Nephron (organoid): ENCODE results near the gene SIRT2.

Experiments used
- H3K27ac Mint-ChIP-seq, 3 experiments: 2 replicates each; pipeline ENCODE4 v1.8.0; 2020; ENCODE audit warnings: mixed read lengths in 3 of 3, mild to moderate bottlenecking in 2 of 3, moderate library complexity in 1 of 3
- H3K27me3 Mint-ChIP-seq: 2 replicates; pipeline ENCODE4 v1.8.0; 2021; ENCODE audit warnings: low read depth, mild to moderate bottlenecking, moderate library complexity, mixed read lengths
- H3K36me3 Mint-ChIP-seq: 2 replicates; pipeline ENCODE4 v1.8.0; 2020; ENCODE audit warnings: low read depth, mixed read lengths
- H3K4me1 Mint-ChIP-seq: 2 replicates; pipeline ENCODE4 v1.8.0; 2020; ENCODE audit warnings: mixed read lengths
- H3K4me3 Mint-ChIP-seq, 3 experiments: 2 replicates each; pipeline ENCODE4 v1.8.0; 2020; ENCODE audit warnings: mild to moderate bottlenecking in 3 of 3, mixed read lengths in 3 of 3, moderate library complexity in 2 of 3
- H3K9me3 Mint-ChIP-seq: 2 replicates; pipeline ENCODE4 v1.8.0; 2020; ENCODE audit warnings: mixed read lengths
- TF ChIP-seq, protein P1 (sequence below), 3 experiments: fragments of 200-600 bp; sonication (generic); IDR thresholded peaks; one replicate each; pipeline ENCODE4 v1.5.0; 2021; ENCODE audit warnings: antibody characterized with exemption in 3 of 3; ENCODE audit not compliant: unreplicated experiment in 3 of 3

The SIRT2 gene

DNA sequence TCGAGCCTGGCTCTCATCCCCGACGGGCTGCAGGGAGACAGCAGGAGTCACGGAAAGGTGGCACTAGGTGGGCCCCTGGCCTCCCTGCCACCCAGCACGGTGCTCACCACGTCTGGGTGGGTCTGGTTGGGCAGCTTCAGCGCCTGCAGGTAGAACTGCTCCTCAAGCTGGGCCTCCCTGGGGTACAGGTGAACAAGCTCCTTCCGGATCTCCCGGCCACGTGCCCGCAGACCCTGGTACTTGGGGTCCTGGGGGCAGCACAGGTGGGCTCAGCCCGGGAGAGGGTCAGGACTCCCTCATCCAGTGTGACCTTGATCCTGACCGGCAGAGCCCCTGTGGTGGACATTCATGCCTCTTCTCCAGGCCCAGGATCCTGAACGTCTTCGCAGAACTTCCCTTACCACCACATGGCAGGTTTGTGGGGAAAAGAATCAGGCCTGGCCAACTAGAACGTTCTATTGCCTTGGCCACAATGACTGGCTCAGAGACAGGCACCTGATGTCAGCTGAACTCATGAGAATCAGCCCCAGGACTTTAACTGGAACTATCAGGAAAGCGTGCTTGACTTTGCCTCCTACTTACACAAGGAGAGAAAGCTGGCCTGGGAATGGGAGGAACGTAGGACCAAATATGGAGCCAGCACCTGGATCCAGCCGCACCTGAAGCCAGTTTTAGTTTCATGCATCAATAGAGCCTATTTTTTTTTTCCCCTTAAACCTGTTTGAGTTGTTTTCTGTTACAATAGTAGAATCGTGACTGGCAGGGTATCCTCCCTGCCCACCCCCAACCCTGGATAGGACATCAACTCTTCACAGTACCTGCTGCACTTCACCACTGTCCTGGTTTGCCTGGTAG, 22.2 kb upstream of the SIRT2 start:
- no peaks in the 10 kb centered on the region for H3K27me3 Mint-ChIP-seq
- H3K27ac Mint-ChIP-seq: no peak overlapping the region
- TF ChIP-seq, protein P1, sequence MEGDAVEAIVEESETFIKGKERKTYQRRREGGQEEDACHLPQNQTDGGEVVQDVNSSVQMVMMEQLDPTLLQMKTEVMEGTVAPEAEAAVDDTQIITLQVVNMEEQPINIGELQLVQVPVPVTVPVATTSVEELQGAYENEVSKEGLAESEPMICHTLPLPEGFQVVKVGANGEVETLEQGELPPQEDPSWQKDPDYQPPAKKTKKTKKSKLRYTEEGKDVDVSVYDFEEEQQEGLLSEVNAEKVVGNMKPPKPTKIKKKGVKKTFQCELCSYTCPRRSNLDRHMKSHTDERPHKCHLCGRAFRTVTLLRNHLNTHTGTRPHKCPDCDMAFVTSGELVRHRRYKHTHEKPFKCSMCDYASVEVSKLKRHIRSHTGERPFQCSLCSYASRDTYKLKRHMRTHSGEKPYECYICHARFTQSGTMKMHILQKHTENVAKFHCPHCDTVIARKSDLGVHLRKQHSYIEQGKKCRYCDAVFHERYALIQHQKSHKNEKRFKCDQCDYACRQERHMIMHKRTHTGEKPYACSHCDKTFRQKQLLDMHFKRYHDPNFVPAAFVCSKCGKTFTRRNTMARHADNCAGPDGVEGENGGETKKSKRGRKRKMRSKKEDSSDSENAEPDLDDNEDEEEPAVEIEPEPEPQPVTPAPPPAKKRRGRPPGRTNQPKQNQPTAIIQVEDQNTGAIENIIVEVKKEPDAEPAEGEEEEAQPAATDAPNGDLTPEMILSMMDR (IDR thresholded peaks at IDR 0.05; ENCODE audit: unreplicated experiment in 3 of 3): no peak
- peaks cover 4% of the 10 kb centered on the region for H3K4me1 Mint-ChIP-seq
- peaks cover 26% of the 10 kb centered on the region for H3K36me3 Mint-ChIP-seq
- no peaks in the 10 kb centered on the region for H3K9me3 Mint-ChIP-seq
- no peak overlapping the region for H3K4me3 Mint-ChIP-seq

DNA sequence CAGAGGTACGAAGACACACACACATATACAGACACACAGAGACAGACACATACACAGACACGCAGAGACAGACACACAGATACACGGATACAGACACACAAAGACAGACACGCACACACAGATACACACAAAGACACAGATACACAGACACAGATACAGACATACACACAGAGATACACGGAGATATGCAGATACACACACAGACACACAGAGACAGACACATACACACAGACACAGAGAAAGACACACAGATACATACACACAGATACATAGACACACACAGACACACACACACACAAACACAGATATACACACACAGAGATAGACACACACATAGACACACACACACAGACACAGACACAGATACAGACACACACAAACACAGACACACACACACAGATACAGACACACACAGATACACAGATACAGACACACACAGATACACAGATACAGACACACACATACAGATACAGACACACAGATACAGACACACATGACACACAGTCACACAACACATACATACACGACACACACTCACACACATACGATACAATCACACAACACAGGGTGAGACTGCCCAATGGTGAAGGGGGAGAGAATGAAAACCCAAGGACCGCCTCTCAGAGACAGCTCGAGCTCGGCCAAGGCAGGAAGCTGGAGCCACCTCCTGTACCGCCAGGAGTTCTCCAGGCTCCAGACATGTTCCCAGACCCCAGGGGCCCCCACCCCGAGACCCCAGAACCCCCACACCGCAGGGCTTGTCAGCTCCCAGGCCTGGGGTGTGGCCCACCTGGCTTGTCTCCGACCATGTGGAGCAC, 21.4 kb upstream of the SIRT2 start:
- Mint-ChIP-seq H3K27me3 (no peaks in the 10 kb centered on the region), H3K9me3 (no peaks in the 10 kb centered on the region), H3K4me1 (peaks cover 4% of the 10 kb centered on the region), H3K4me3 (no peak overlapping the region), H3K36me3 (peaks cover 26% of the 10 kb centered on the region), H3K27ac (no peak overlapping the region)
- TF ChIP-seq, protein P1 (IDR thresholded peaks at IDR 0.05; ENCODE audit: unreplicated experiment in 3 of 3): no peak

DNA sequence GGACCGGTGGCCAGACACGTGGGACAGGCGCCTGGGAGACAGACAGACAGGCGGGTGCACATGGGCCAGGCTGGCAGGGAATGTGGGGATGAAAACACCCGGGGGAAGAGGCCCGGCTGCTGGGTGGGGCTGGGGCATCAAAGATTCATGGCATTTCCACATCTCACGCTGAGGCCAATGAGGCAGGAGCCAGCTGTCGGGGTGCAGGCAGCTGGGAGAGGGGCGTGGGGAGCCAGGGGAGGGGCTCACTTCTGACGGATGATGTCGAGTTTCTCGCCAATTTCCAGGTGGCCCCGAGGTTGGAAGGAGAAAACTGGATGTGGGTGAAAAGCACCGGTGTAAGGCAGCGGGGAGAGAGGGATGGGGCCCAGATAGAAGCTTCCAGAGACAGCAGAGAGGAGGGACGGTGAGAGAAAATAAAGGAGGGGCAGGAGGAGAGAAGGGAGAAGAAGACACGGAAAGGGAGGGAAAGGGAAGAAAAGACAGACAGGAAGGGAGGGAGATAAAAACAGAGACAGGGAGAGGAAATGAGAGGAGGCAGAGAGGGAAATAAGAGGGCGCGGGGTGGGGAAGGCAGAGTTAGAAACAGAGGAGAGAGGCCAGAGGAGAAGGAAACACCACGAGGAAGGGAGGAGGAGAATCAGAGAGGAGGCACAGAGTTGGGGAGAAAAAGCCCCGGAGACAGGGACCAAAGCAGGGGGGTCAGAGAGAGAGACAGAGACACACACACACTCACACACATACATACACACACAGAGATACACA, 20.6 kb upstream of the SIRT2 start:
- H3K9me3 Mint-ChIP-seq: no peaks in the 10 kb centered on the region
- H3K4me1 Mint-ChIP-seq: peaks cover 4% of the 10 kb centered on the region
- H3K27ac Mint-ChIP-seq: peak overlapping the region in 1 of 3 experiments; percentile 2
- peaks cover 21% of the 10 kb centered on the region for H3K36me3 Mint-ChIP-seq
- H3K4me3 Mint-ChIP-seq: no peak overlapping the region
- H3K27me3 Mint-ChIP-seq: no peaks in the 10 kb centered on the region
- TF ChIP-seq, protein P1 (IDR thresholded peaks at IDR 0.05; ENCODE audit: unreplicated experiment in 3 of 3): no peak

DNA sequence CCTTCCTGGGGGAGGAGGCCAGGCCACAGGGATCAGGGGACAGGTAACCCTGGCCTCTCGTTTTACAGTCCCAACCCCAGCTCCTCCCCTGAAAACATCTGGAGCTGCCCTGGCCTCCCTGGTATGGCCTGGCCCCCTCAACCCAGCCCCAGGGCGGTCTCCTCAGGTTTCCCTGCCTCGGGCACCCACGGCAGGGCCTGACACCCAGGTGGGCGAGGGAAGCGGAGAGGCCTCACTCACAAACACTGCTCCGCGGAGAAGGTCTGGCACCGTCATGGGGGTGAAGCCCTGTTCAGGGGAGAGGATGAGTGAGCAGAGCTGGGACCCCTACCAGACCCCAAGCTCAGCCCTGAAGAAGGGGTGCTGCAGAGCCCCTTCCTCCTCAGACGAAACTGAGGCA, 19.1 kb upstream of the SIRT2 start:
- no peaks in the 10 kb centered on the region for H3K9me3 Mint-ChIP-seq
- H3K27ac Mint-ChIP-seq: no peak overlapping the region
- H3K36me3 Mint-ChIP-seq: peaks cover 12% of the 10 kb centered on the region
- H3K4me1 Mint-ChIP-seq: peaks cover 4% of the 10 kb centered on the region
- no peak overlapping the region for H3K4me3 Mint-ChIP-seq
- no peaks in the 10 kb centered on the region for H3K27me3 Mint-ChIP-seq
- TF ChIP-seq, protein P1 (IDR thresholded peaks at IDR 0.05; ENCODE audit: unreplicated experiment in 3 of 3): no peak

DNA sequence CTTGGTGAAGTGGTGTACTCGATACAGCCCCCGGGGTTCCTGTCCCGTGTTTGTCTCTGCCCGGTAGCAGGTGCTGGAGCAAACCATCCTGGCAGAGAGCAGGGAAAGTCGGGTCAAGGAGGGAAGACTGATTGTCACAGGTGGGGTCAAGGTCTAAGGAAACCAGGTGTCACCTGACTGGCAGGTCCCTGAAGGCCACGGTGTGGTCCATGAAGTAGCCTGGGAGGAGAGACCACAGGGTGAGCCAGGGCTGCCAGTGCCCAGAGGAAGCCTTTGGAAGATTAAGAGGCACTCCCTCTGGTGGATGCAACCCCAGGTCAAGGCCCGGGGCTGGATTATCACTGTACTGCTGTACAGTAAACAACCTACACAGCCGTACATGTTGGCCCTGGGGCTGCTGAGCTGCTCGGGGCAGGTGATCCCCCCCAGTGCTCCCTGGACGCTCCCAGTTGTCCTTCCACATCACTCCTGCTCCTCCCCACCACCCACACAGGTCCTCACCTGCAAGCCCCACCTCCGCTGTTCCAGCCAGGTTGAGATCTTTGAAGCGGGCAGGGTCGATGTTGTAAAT, 18.6 kb upstream of the SIRT2 start:
- Mint-ChIP-seq H3K27ac (peak overlapping the region in 1 of 3 experiments; percentile 22), H3K36me3 (peaks cover 12% of the 10 kb centered on the region), H3K9me3 (no peaks in the 10 kb centered on the region), H3K27me3 (no peaks in the 10 kb centered on the region), H3K4me3 (no peak overlapping the region), H3K4me1 (peaks cover 6% of the 10 kb centered on the region)
- TF ChIP-seq, protein P1 (IDR thresholded peaks at IDR 0.05; ENCODE audit: unreplicated experiment in 3 of 3): no peak
